Osteoblast (primary cell): Measurements from ENCODE around the gene LACRT. TPM values are rescaled to one million over a fixed set of nuclear protein-coding genes. Genes with fewer than 3 reads are reported as not detected.
A peak's percentile ranks its signal among the peaks of the same experiment; 100 is the strongest.

Experiments used
- DNase-seq: peaks from one replicate; pipeline ENCODE4 v3.0.0; 2011; ENCODE audit warnings: low spot score, mixed read lengths; ENCODE audit not compliant: insufficient read length; ENCODE audit errors: missing footprints
- H2AFZ ChIP-seq: 2 replicates; pipeline ENCODE4 v1.6.0; 2011; ENCODE audit warnings: mild to moderate bottlenecking, low read length
- H3K27ac ChIP-seq: 2 replicates; pipeline ENCODE4 v1.5.1; 2011; ENCODE audit warnings: mild to moderate bottlenecking, low read depth, low read length, moderate library complexity
- H3K27me3 ChIP-seq: 2 replicates; pipeline ENCODE4 v1.6.0; 2012; ENCODE audit warnings: mild to moderate bottlenecking, control low read depth, inconsistent platforms, low read length, moderate library complexity; ENCODE audit not compliant: insufficient read depth
- H3K36me3 ChIP-seq: 2 replicates; pipeline ENCODE4 v1.5.1; 2011; ENCODE audit warnings: mild to moderate bottlenecking, low read length, control low read depth, moderate library complexity; ENCODE audit not compliant: insufficient read depth
- H3K4me1 ChIP-seq: 2 replicates; pipeline ENCODE4 v1.5.1; 2011; ENCODE audit warnings: mild to moderate bottlenecking, low read length, control low read depth, moderate library complexity; ENCODE audit not compliant: insufficient read depth
- H3K4me2 ChIP-seq: 2 replicates; pipeline ENCODE4 v1.6.0; 2011; ENCODE audit warnings: mild to moderate bottlenecking, low read length; ENCODE audit not compliant: insufficient read depth
- H3K4me3 ChIP-seq: fragments of 200-600 bp; sonication (generic); 3 replicates; pipeline ENCODE4 v1.5.1; 2012; ENCODE audit warnings: mild to moderate bottlenecking, low read length, inconsistent platforms; ENCODE audit not compliant: insufficient read depth
- H3K79me2 ChIP-seq: 2 replicates; pipeline ENCODE4 v1.6.0; 2012; ENCODE audit warnings: mild to moderate bottlenecking, low read length, control low read depth, inconsistent platforms; ENCODE audit not compliant: insufficient read depth
- H3K9me3 ChIP-seq: 2 replicates; pipeline ENCODE4 v1.5.1; 2011; ENCODE audit warnings: low read depth, low read length, control low read depth
- H4K20me1 ChIP-seq: 2 replicates; pipeline ENCODE4 v1.6.0; 2012; ENCODE audit warnings: mild to moderate bottlenecking, low read length, control low read depth; ENCODE audit not compliant: insufficient read depth
- CTCF ChIP-seq: IDR thresholded peaks from 2 replicates; pipeline ENCODE4 v1.5.1; 2011; ENCODE audit warnings: mild to moderate bottlenecking, low read depth, low read length, moderate library complexity; ENCODE audit errors: extremely low read depth
- total RNA-seq: library from RNA; depleted of rRNA; stranded (reverse); fragments of >200 nt; gene quantifications from 2 replicates; pipeline ENCODE4 v1.2.3, GENCODE V29; 2012

LACRT gene
- total RNA-seq, 1 donor: not detected

DNA sequence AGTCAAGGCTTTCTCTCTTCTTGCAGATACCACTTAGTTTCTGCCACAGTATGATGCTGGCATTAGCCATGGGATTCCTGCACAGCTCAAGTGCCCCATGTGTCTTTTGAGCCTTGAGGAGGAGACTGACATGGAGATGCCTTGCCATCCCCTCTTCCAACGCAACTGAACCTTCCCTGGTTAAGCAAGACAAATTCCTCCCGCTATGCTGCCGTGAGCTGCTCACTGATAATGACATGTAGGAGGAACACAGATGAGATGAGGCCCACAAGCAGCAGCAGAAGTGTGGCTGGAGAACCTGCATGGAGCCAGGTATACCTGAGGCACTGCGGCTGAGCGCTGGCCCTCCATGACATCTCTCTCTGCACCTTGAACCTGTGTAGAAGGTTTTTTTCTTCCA lies 30.8 kb downstream of the LACRT start:
- Histone ChIP-seq H3K27me3 (peaks cover 15% of the 10 kb centered on the region), H3K9me3 (no peaks in the 10 kb centered on the region), H3K27ac (no peak overlapping the region)

DNA sequence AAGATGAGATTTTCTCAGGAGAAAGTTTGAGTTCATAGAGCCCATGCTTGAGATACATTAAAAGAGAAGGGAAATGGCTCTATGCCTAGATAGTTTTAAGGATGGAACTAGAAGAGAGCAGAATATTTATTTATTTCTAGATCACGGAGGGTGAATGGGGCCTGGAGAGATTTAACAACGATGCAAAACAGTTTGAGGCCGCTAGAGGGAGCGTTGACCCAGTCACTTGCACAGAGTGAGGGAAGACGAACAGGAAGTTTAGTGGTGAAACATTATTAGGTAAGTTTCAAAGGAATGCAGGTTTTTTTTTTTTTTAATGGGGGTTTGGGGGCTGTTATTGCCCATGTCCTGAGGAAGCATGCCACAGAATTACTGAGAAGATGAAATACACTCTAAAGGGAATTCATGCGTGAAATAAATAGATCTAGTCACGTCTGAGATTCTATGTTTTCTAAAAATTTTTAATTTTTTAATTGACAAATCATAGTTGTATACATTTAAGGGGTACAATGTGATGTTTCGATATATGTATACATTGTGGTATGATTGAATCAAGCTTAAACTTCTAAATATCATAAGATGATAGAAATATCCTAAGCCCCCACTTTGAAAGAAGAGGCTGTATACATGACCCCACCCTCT lies 31.4 kb downstream of the LACRT start:
- Histone ChIP-seq H3K4me1 (no peaks in the 10 kb centered on the region), H3K4me3 (no peak overlapping the region), H3K9me3 (no peaks in the 10 kb centered on the region), H3K79me2 (no peaks in the 10 kb centered on the region), H2AFZ (no peak overlapping the region), H3K4me2 (no peak overlapping the region), H3K27me3 (peaks cover 13% of the 10 kb centered on the region), H4K20me1 (no peaks in the 10 kb centered on the region), H3K27ac (no peak overlapping the region), H3K36me3 (no peaks in the 10 kb centered on the region)
- DNase-seq: no peak
- TF ChIP-seq CTCF: peak; percentile 90

More for the DNA sequence above, 30.8 kb downstream of the LACRT start:
- no peak for DNase-seq
- Histone ChIP-seq H2AFZ (no peak overlapping the region), H3K4me3 (no peak overlapping the region), H3K36me3 (no peaks in the 10 kb centered on the region), H3K79me2 (no peaks in the 10 kb centered on the region), H3K4me1 (no peaks in the 10 kb centered on the region), H4K20me1 (no peaks in the 10 kb centered on the region), H3K4me2 (no peak overlapping the region)
- no peak for TF ChIP-seq CTCF

DNA sequence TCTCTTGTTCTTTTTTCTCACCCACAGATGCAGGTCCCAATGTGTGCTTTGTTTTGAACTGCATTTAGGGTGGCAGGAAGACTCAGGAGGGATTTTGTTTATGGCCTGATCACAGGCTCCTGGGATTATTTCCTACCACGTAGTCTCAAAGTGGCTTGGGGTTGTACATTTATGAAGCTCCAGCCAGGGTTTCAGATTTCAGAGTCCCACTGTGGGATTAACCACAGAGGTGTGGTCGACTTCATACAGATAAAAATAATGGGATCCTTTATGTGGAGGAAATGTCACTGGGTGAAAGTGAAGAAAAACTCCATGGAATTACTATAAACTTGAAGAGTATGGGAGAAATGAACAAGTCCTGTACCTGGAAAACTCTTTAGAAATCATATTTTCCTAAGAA lies 32.0 kb downstream of the LACRT start:
- H2AFZ ChIP-seq: no peak overlapping the region
- no peaks in the 10 kb centered on the region for H3K9me3 ChIP-seq
- no peaks in the 10 kb centered on the region for H3K36me3 ChIP-seq
- H3K27me3 ChIP-seq: peaks cover 15% of the 10 kb centered on the region
- no peaks in the 10 kb centered on the region for H3K79me2 ChIP-seq
- no peaks in the 10 kb centered on the region for H3K4me1 ChIP-seq
- DNase-seq: no peak
- H4K20me1 ChIP-seq: no peaks in the 10 kb centered on the region
- H3K4me2 ChIP-seq: no peak overlapping the region
- H3K27ac ChIP-seq: no peak overlapping the region
- no peak for TF ChIP-seq CTCF
- H3K4me3 ChIP-seq: no peak overlapping the region

DNA sequence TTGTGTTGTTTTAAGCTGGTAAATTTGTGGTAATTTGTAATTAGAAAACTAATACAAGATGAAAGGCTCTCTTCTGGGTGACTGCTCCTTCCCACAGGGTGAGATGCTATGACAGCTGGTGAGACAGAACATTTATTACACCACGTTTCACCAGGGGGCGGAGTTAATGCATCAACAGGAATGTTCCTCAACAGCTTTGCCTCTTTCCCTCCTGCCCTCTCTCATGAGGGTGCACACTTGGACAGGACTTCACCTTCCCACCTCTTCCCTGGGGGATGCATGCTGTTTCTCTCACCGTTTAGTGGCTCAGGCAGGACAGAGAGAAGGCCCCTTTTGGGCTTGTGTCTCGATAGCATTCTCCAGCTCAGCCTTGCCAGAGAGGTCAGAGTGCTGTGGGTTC lies 32.9 kb downstream of the LACRT start:
- Histone ChIP-seq H3K4me1 (no peaks in the 10 kb centered on the region), H3K79me2 (no peaks in the 10 kb centered on the region), H3K4me3 (no peak overlapping the region), H3K27ac (no peak overlapping the region), H2AFZ (no peak overlapping the region), H3K9me3 (no peaks in the 10 kb centered on the region), H3K27me3 (peaks cover 12% of the 10 kb centered on the region), H4K20me1 (no peaks in the 10 kb centered on the region), H3K36me3 (no peaks in the 10 kb centered on the region), H3K4me2 (no peak overlapping the region)
- no peak for TF ChIP-seq CTCF
- no peak for DNase-seq
